HG02973 (cell line): ENCODE measurements around the gene CLTRN.

Experiments used
- ATAC-seq: cut with Tn5 transposase; IDR thresholded peaks from one replicate; pipeline ENCODE4 v1.9.1; 2021; ENCODE audit warnings: moderate library complexity; ENCODE audit not compliant: unreplicated experiment

Gene CLTRN

DNA sequence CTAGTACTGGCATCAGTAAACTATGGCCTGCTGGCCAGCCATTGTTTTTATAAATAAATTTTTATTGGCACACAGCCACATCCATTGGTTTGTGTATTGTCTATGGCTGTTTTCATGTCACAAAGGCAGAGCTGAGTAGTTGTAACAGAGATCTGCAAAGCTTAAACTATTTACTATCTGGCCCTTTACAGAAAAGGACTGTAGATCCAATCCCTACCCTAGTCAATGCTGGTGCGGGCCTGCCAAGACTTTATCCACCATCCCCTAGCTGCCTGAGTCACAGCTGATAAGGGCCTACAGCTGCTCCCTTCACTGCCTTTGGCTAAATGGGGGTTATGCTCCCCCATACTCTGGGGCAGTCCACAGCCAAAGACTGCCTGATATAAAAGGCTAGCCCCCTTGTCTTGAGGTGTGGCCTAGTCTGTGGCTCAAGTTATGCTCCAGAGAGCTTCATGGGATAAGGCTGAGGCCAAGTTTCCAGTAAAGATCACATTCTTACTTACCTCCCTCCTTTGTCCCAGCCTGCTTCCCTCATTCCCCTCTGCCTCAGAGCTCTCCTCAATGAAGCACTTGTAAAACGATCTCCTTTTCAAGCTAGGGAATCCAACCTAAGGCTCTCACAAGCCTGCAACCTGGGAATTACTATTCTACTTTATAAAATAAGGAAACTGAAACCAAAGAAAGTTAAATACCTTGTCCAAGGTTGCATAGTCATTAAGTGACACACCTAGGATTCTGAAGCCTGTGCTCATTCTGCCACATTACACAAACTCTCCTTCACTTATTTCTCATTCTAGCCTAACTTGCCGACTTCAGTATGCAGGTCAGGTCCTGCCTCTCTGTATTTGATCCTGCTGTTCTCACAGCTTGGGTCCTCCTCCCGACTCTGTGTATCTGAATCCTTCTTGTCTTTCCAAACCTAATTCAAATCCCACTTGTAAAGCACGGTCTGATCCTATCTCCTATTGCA lies 84.5 kb downstream of the CLTRN start:
- no peak for ATAC-seq
